B cell (primary cell): ENCODE results near the gene STXBP1. TPM values are rescaled to one million over a fixed set of nuclear protein-coding genes. Genes with fewer than 3 reads are reported as not detected.

Experiments used
- ATAC-seq: fragments of 200-7000 bp; cut with Tn5 transposase; one replicate; pipeline ENCODE4 v1.10.0; 2021; ENCODE audit warnings: low read depth, mild to moderate bottlenecking, moderate number of reproducible peaks, moderate library complexity
- CTCF ChIA-PET: fragments of 350-600 bp; sonication (Branson Sonifier 250); formaldehyde crosslinking; loops from one replicate; lab custom pipeline; 2021; ENCODE audit warnings: antibody characterized with exemption, inconsistent platforms; lab: Charles Lee
- POLR2A ChIA-PET: fragments of 350-600 bp; sonication (Branson Sonifier 250); formaldehyde crosslinking; loops from one replicate; lab custom pipeline; 2021; ENCODE audit warnings: antibody characterized with exemption; lab: Charles Lee
- DNase-seq: peaks from one replicate; pipeline ENCODE4 v3.0.0; 2013
- H2AFZ ChIP-seq: 2 replicates; pipeline ENCODE4 v1.6.1; 2012; ENCODE audit warnings: mild to moderate bottlenecking, low read depth, low read length; ENCODE audit not compliant: insufficient read depth, poor library complexity, severe bottlenecking
- H3K27ac ChIP-seq, 2 donors: 1 replicate in 1 of 2; 2 replicates in 1 of 2; pipeline ENCODE4 v1.5.1; 2012 to 2013; ENCODE audit warnings: low read length in 2 of 2, mild to moderate bottlenecking in 2 of 2, moderate library complexity in 1 of 2
- H3K27me3 ChIP-seq, 4 experiments: fragments of 200-600 bp in 1 of 4; sonication (generic) in 1 of 4; replicated peaks in 1 of 4; 1 replicate in 2 of 4; 2 replicates in 2 of 4; pipeline versions ENCODE4 v1.6.1 to v1.7.0; 2013 to 2016; ENCODE audit warnings: low read length in 3 of 4, mild to moderate bottlenecking in 2 of 4, mixed read lengths in 1 of 4, moderate library complexity in 1 of 4; ENCODE audit not compliant: insufficient read depth in 4 of 4, control insufficient read depth in 3 of 4; ENCODE audit errors: control extremely low read depth in 1 of 4
- H3K36me3 ChIP-seq, 2 experiments: replicated peaks in 1 of 2; 1 replicate in 1 of 2; 2 replicates in 1 of 2; pipeline versions ENCODE4 v1.6.1 to v1.7.1; 2013; ENCODE audit warnings: low read length in 1 of 2; ENCODE audit not compliant: insufficient read depth in 2 of 2, control insufficient read depth in 1 of 2; ENCODE audit errors: control extremely low read depth in 1 of 2, extremely low read depth in 1 of 2
- H3K4me1 ChIP-seq, 2 donors: fragments of 200-600 bp in 1 of 2; sonication (generic) in 1 of 2; 1 replicate in 1 of 2; 2 replicates in 1 of 2; pipeline versions ENCODE4 v1.5.1 to v1.6.1; 2013 to 2017; ENCODE audit warnings: low read length in 2 of 2; ENCODE audit not compliant: control insufficient read depth in 2 of 2, insufficient read depth in 2 of 2
- H3K4me2 ChIP-seq: replicated peaks from 2 replicates; pipeline ENCODE3; 2012; ENCODE audit warnings: mild to moderate bottlenecking, low read depth, low read length; ENCODE audit not compliant: poor library complexity, severe bottlenecking
- H3K4me3 ChIP-seq, 5 experiments: fragments of 200-600 bp in 1 of 5; sonication (generic) in 1 of 5; 1 replicate in 3 of 5; 2 replicates in 2 of 5; pipeline versions ENCODE4 v1.5.1 to v1.7.0; 2011 to 2016; ENCODE audit warnings: low read length in 4 of 5, mild to moderate bottlenecking in 4 of 5, low read depth in 2 of 5, control low read depth in 1 of 5, moderate library complexity in 1 of 5; ENCODE audit not compliant: insufficient read depth in 1 of 5; ENCODE audit errors: control extremely low read depth in 1 of 5, extremely low read depth in 1 of 5
- H3K79me2 ChIP-seq: fragments of 200-600 bp; sonication (generic); one replicate; pipeline ENCODE4 v1.6.0; 2016; ENCODE audit warnings: low read length; ENCODE audit not compliant: control insufficient read depth, insufficient read depth
- H3K9ac ChIP-seq: fragments of 200-600 bp; sonication (generic); 2 replicates; pipeline ENCODE4 v1.6.1; 2017; ENCODE audit warnings: mild to moderate bottlenecking, low read length, moderate library complexity
- H3K9me3 ChIP-seq, 3 donors: one replicate each; pipeline versions ENCODE4 v1.6.1 to v1.7.1; 2013; ENCODE audit warnings: low read length in 2 of 3; ENCODE audit not compliant: control insufficient read depth in 2 of 3, insufficient read depth in 1 of 3; ENCODE audit errors: control extremely low read depth in 1 of 3
- H4K20me1 ChIP-seq: 2 replicates; pipeline ENCODE4 v1.6.0; 2012; ENCODE audit warnings: mild to moderate bottlenecking, low read length; ENCODE audit not compliant: insufficient read depth, control insufficient read depth, poor library complexity, severe bottlenecking
- H3K27ac Mint-ChIP-seq: one replicate; pipeline ENCODE4 v1.8.0; 2021; ENCODE audit warnings: mixed read lengths
- H3K27me3 Mint-ChIP-seq: one replicate; pipeline ENCODE4 v1.8.0; 2021; ENCODE audit warnings: mixed read lengths
- H3K4me1 Mint-ChIP-seq: one replicate; pipeline ENCODE4 v1.8.0; 2021; ENCODE audit warnings: mixed read lengths
- H3K4me3 Mint-ChIP-seq: one replicate; pipeline ENCODE4 v1.8.0; 2021; ENCODE audit warnings: mixed read lengths
- H3K9me3 Mint-ChIP-seq: one replicate; pipeline ENCODE4 v1.8.0; 2022; ENCODE audit warnings: mixed read lengths; ENCODE audit not compliant: insufficient read depth
- CTCF ChIP-seq: fragments of 200-600 bp; IDR thresholded peaks from one replicate; pipeline ENCODE4 v1.8.0; 2022; ENCODE audit warnings: antibody characterized with exemption, mild to moderate bottlenecking
- EZH2 ChIP-seq: IDR thresholded peaks from 2 replicates; pipeline ENCODE4 v1.6.1; 2012; ENCODE audit warnings: borderline replicate concordance, low read depth, mild to moderate bottlenecking, moderate library complexity, low read length; ENCODE audit not compliant: insufficient read depth, poor library complexity, severe bottlenecking
- WGBS: methylation state at CpG from one replicate; pipeline ENCODE4 v1.1.5; 2013; ENCODE audit warnings: missing lambda C conversion rate; ENCODE audit not compliant: insufficient coverage; 5-methylcytosine and 5-hydroxymethylcytosine counted together
- intact Hi-C: fragments of 100-400 bp; cut with micrococcal nuclease; formaldehyde crosslinking; loops from one replicate; pipeline ENCODE4 v1.10.0; 2022
- polyA plus RNA-seq: library from polyadenylated mRNA; depleted of rRNA; stranded (reverse); fragments of >200 nt; gene quantifications from 2 replicates; pipeline ENCODE4 v1.2.3, GENCODE V29; 2012
- total RNA-seq, 2 donors: library from RNA; stranded (reverse); fragments of 120-200 nt in 1 of 2; gene quantifications; 1 replicate in 1 of 2; 2 replicates in 1 of 2; pipeline versions ENCODE4 v1.2.3 to v1.2.4, GENCODE V29; 2013 to 2022

STXBP1 gene
- total and polyA plus RNA-seq, 2 donors (not counting 1 experiment from before 2014, with no cell fraction given), result 0.62 TPM; not detected in 1

- H3K27ac Mint-ChIP-seq, result no peak overlapping the region
- DNase-seq, result no peak
- ATAC-seq, result no peak
- H3K9me3 ChIP-seq, result no peaks in the 10 kb centered on the region
- no peak overlapping the region for H3K4me3 Mint-ChIP-seq
- no peak for TF ChIP-seq CTCF
- TF ChIP-seq EZH2, result no peak
- peaks cover 5% of the 10 kb centered on the region for H4K20me1 ChIP-seq
- ChIA-PET POLR2A (interaction anchor here (0.5 to 0.8 kb wide), 2 partner anchors 14 to 68 kb away, joined by 3 read pairs; partner anchors contain the start of genes PTRH1 and TTC16), CTCF (interaction anchor here (1.1 to 2.0 kb wide), 4 partner anchors 140 to 226 kb away, joined by 3 to 9 read pairs (median 7); no protein-coding TSS in a partner anchor)
- peaks cover 0 to 10% of the 10 kb centered on the region in 2 experiments for H3K36me3 ChIP-seq
- H3K9me3 Mint-ChIP-seq, result no peaks in the 10 kb centered on the region
- H3K27me3 Mint-ChIP-seq, result no peaks in the 10 kb centered on the region
- peaks cover 6 to 9% of the 10 kb centered on the region in 2 donors for H3K4me1 ChIP-seq
- no peak overlapping the region for H3K4me2 ChIP-seq
- H3K27me3 ChIP-seq, result no peaks in the 10 kb centered on the region
- WGBS, result 95% methylated on average over 17 of the region's 18 CpGs
- no peak overlapping the region for H3K27ac ChIP-seq
- peaks cover 11% of the 10 kb centered on the region for H3K4me1 Mint-ChIP-seq
- intact Hi-C loops, result no loop called here
- H3K4me3 ChIP-seq, result no peak overlapping the region
- no peak overlapping the region for H2AFZ ChIP-seq
- no peaks in the 10 kb centered on the region for H3K79me2 ChIP-seq
- no peak overlapping the region for H3K9ac ChIP-seq
Measured at GRCh38 chr9:127729522-127730256, 117.6 kb downstream of the STXBP1 start.

- H3K27me3 ChIP-seq, result no peaks in the 10 kb centered on the region
- H3K4me3 Mint-ChIP-seq, result no peak overlapping the region
- H3K4me2 ChIP-seq, result no peak overlapping the region
- H4K20me1 ChIP-seq, result peaks cover 5% of the 10 kb centered on the region
- H3K4me3 ChIP-seq, result no peak overlapping the region
- no peak overlapping the region for H2AFZ ChIP-seq
- peaks cover 6 to 9% of the 10 kb centered on the region in 2 donors for H3K4me1 ChIP-seq
- POLR2A ChIA-PET, result no interaction called here
- H3K36me3 ChIP-seq, result peaks cover 0 to 10% of the 10 kb centered on the region in 2 experiments
- no peaks in the 10 kb centered on the region for H3K9me3 Mint-ChIP-seq
- no peaks in the 10 kb centered on the region for H3K9me3 ChIP-seq
- 94% methylated on average over 8 of the region's 9 CpGs for WGBS
- intact Hi-C loops, result no loop called here
- no peak for TF ChIP-seq CTCF
- TF ChIP-seq EZH2, result no peak
- DNase-seq, result no peak
- no peak overlapping the region for H3K27ac ChIP-seq
- H3K27me3 Mint-ChIP-seq, result no peaks in the 10 kb centered on the region
- peaks cover 12% of the 10 kb centered on the region for H3K4me1 Mint-ChIP-seq
- H3K27ac Mint-ChIP-seq, result no peak overlapping the region
- no peak overlapping the region for H3K9ac ChIP-seq
- no peaks in the 10 kb centered on the region for H3K79me2 ChIP-seq
- ATAC-seq, result no peak
- CTCF ChIA-PET, result interaction anchor here (2.0 kb wide), 1 partner anchor 226 kb away, joined by 9 read pairs; no protein-coding TSS in a partner anchor
Measured at GRCh38 chr9:127730262-127730661, 118.2 kb downstream of the STXBP1 start.
